ENCODE measurements around the gene TRMT112. TPM values are rescaled to one million over a fixed set of nuclear protein-coding genes. Genes with fewer than 3 reads are reported as not detected.
"Not testable (repeated sequence)": the region's sequence is repeated elsewhere in the genome, so short reads cannot be mapped to it uniquely, and the experiment has no call there.

Gene TRMT112
- polyA plus RNA-seq, 2 donors: 201 to 211 TPM

DNA sequence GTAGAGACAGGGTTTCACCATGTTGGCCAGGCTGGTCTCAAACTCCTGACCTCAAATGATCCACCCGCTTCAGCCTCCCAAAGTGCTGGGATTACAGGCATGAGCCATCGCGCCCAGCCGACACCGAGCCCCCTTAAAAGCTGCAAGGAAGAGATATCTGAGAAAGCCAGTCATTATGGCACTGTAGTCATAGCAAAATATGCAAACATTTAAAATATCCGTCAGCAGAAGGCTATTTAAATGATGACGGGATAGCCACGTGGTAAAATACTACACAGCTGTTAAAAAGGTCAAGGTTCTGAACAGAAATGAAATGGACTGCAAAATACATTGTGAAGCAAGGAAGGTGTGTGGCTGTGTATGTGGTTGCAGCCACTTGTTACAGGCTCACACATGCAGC is 16.2 kb upstream of the TRMT112 start:
- Histone ChIP-seq H3K27ac (ENCODE audit: low read depth in 2 of 2, low read length in 1 of 2) (no peak overlapping the region), H3K27me3 (ENCODE audit: control insufficient read depth in 1 of 2, insufficient read depth in 2 of 2, low read length in 2 of 2) (no peaks in the 10 kb centered on the region), H3K4me1 (ENCODE audit: control insufficient read depth in 2 of 2, insufficient read depth in 2 of 2, low read length in 1 of 2) (peaks cover 0 to 15% of the 10 kb centered on the region in 2 donors), H3K4me3 (ENCODE audit: low read depth in 1 of 2, low read length in 2 of 2) (no peak overlapping the region), H3K36me3 (ENCODE audit: control insufficient read depth in 2 of 2, insufficient read depth in 2 of 2, low read length in 1 of 2) (no peaks in the 10 kb centered on the region), H3K9me3 (ENCODE audit: control insufficient read depth in 2 of 2, insufficient read depth in 1 of 2, low read depth in 1 of 2, low read length in 1 of 2) (no peaks in the 10 kb centered on the region)
- 86 to 88% methylated on average over 8 of the region's 8 CpGs for WGBS, 2 donors

DNA sequence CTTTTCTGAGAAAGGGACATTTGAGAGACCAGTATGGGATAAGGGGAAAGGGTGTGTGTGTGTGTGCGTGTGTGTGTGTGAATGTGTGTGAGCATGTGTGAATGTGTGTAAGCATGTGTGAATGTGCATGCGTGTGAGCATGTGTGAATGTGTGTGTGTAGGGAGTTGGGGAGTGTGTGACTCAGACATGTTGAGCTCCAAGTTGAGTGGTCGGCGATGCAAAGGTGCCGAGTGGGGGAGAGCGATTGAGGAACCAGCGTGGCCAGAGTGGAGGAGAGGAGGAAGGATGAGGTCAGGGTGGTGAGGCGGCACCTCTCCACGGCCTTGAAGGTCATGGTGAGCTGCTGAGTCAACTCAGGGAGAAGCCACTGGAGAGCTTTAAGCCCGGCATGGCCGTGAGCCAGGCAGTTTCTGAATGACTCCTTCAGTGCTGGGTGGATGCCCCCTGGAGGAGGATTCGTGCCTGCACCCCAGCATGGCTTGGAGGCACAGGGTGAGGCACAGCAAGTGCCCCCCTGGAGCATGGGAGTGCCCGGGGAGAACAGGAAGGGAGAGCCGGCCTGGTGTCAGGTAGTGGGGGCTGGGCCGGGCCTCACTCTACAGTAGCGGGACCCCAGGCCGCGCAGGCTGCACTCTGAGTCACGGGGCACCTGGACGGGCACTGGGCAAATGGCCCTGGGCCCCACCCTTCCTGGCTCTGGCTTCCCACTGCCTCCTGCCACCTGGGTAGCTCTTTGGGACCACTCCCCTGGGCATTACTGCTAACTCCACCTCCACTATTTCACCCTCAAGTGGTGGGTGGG is 14.4 kb upstream of the TRMT112 start:
- H3K27ac ChIP-seq (ENCODE audit: low read depth in 2 of 2, low read length in 1 of 2): peak overlapping the region; percentile 78 to 87
- WGBS, 2 donors: 21 to 22% methylated on average over 15 to 20 of the region's 20 CpGs
- H3K4me3 ChIP-seq (ENCODE audit: low read depth in 1 of 2, low read length in 2 of 2): no peak overlapping the region

GRCh38 chr11:64330888-64331287 is 13.5 kb upstream of the TRMT112 start:
- Histone ChIP-seq H3K27me3 (ENCODE audit: control insufficient read depth in 1 of 2, insufficient read depth in 2 of 2, low read length in 2 of 2) (no peaks in the 10 kb centered on the region), H3K4me3 (ENCODE audit: low read depth in 1 of 2, low read length in 2 of 2) (no peak overlapping the region), H3K27ac (ENCODE audit: low read depth in 2 of 2, low read length in 1 of 2) (no peak overlapping the region), H3K36me3 (ENCODE audit: control insufficient read depth in 2 of 2, insufficient read depth in 2 of 2, low read length in 1 of 2) (no peaks in the 10 kb centered on the region), H3K4me1 (ENCODE audit: control insufficient read depth in 2 of 2, insufficient read depth in 2 of 2, low read length in 1 of 2) (peaks cover 0 to 15% of the 10 kb centered on the region in 2 donors), H3K9me3 (ENCODE audit: control insufficient read depth in 2 of 2, insufficient read depth in 1 of 2, low read depth in 1 of 2, low read length in 1 of 2) (no peaks in the 10 kb centered on the region)
- WGBS, 2 donors: 87 to 89% methylated on average over 11 of the region's 11 CpGs

More for the DNA sequence above, 14.4 kb upstream of the TRMT112 start:
- Histone ChIP-seq H3K36me3 (ENCODE audit: control insufficient read depth in 2 of 2, insufficient read depth in 2 of 2, low read length in 1 of 2) (no peaks in the 10 kb centered on the region), H3K4me1 (ENCODE audit: control insufficient read depth in 2 of 2, insufficient read depth in 2 of 2, low read length in 1 of 2) (peaks cover 0 to 15% of the 10 kb centered on the region in 2 donors), H3K9me3 (ENCODE audit: control insufficient read depth in 2 of 2, insufficient read depth in 1 of 2, low read depth in 1 of 2, low read length in 1 of 2) (no peaks in the 10 kb centered on the region), H3K27me3 (ENCODE audit: control insufficient read depth in 1 of 2, insufficient read depth in 2 of 2, low read length in 2 of 2) (no peaks in the 10 kb centered on the region)

DNA sequence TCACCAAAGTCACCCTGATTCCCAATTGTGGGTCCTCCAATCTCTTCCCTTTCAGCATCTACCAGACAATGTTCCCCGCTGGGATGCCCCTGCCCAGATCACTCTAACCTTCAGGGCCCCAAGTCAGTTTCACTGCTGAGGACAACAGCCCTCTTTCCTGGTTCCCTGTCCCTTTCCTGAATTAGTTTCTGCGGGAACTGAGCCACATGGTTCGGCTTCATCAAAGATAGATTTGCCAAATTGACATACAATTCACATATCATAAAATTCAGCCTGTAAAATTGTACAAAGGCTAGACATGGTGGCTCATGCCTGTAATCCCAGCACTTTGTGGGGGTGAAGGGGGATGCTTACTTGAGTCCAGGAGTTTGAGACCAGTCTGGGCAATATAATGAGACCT is 10.6 kb upstream of the TRMT112 start:
- H3K36me3 ChIP-seq (ENCODE audit: control insufficient read depth in 2 of 2, insufficient read depth in 2 of 2, low read length in 1 of 2): peaks cover 0 to 3% of the 10 kb centered on the region in 2 donors
- H3K27ac ChIP-seq (ENCODE audit: low read depth in 2 of 2, low read length in 1 of 2): no peak overlapping the region
- no peaks in the 10 kb centered on the region for H3K9me3 ChIP-seq (ENCODE audit: control insufficient read depth in 2 of 2, insufficient read depth in 1 of 2, low read depth in 1 of 2, low read length in 1 of 2)
- H3K27me3 ChIP-seq (ENCODE audit: control insufficient read depth in 1 of 2, insufficient read depth in 2 of 2, low read length in 2 of 2): no peaks in the 10 kb centered on the region
- WGBS, 2 donors: 72 to 88% methylated on average over 3 of the region's 3 CpGs
- H3K4me1 ChIP-seq (ENCODE audit: control insufficient read depth in 2 of 2, insufficient read depth in 2 of 2, low read length in 1 of 2): peaks cover 0 to 19% of the 10 kb centered on the region in 2 donors
- no peak overlapping the region for H3K4me3 ChIP-seq (ENCODE audit: low read depth in 1 of 2, low read length in 2 of 2)

- Histone ChIP-seq H3K27me3 (ENCODE audit: control insufficient read depth in 1 of 2, insufficient read depth in 2 of 2, low read length in 2 of 2) (no peaks in the 10 kb centered on the region), H3K27ac (ENCODE audit: low read depth in 2 of 2, low read length in 1 of 2) (no peak overlapping the region), H3K9me3 (ENCODE audit: control insufficient read depth in 2 of 2, insufficient read depth in 1 of 2, low read depth in 1 of 2, low read length in 1 of 2) (no peaks in the 10 kb centered on the region), H3K4me3 (ENCODE audit: low read depth in 1 of 2, low read length in 2 of 2) (no peak overlapping the region), H3K4me1 (ENCODE audit: control insufficient read depth in 2 of 2, insufficient read depth in 2 of 2, low read length in 1 of 2) (peaks cover 0 to 24% of the 10 kb centered on the region in 2 donors), H3K36me3 (ENCODE audit: control insufficient read depth in 2 of 2, insufficient read depth in 2 of 2, low read length in 1 of 2) (peaks cover 0 to 9% of the 10 kb centered on the region in 2 donors)
- 83 to 89% methylated on average over 2 of the region's 2 CpGs for WGBS, 2 donors
Measured at GRCh38 chr11:64327375-64327774, 10.0 kb upstream of the TRMT112 start.

DNA sequence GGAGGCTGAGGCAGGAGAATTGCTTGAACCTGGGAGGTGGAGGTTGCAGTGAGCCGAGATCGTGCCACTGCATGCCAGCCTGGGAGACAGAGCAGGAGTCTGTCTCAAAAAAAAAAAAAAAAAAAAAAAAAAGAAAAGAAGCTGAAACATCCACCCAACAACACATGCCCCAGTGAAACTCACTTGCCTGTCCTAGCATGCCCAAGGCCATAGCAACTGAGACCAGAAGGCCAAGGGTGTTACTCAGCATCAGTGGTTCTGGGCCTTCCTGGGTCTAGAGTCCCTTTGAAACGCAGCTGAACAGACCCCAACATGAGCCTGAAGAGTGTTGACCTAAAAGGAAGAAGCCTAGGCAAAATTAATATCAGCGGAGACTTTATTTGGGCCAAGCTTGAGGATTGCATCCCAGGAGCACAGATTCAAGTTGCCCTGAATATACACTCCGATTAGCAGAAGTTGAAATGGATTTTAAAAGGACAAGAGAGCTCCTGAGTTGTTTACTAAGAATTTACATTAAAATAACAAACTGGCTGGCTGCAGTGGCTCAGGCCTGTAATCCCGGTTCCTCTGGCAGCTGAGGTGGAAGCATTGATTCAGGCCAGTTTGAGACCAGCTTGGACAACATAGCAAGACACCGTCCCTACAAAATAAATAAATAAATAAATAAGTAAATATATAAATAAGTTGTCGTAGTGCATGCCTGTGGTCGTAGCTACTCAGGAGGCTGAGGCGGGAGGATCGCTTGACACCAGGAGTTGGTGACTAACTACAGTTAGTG is 7.5 kb upstream of the TRMT112 start:
- H3K4me3 ChIP-seq (ENCODE audit: low read depth in 1 of 2, low read length in 2 of 2): no peak overlapping the region
- H3K36me3 ChIP-seq (ENCODE audit: control insufficient read depth in 2 of 2, insufficient read depth in 2 of 2, low read length in 1 of 2): peaks cover 0 to 14% of the 10 kb centered on the region in 2 donors
- H3K9me3 ChIP-seq (ENCODE audit: control insufficient read depth in 2 of 2, insufficient read depth in 1 of 2, low read depth in 1 of 2, low read length in 1 of 2): no peaks in the 10 kb centered on the region
- peaks cover 0 to 18% of the 10 kb centered on the region in 2 donors for H3K4me1 ChIP-seq (ENCODE audit: control insufficient read depth in 2 of 2, insufficient read depth in 2 of 2, low read length in 1 of 2)
- no peaks in the 10 kb centered on the region for H3K27me3 ChIP-seq (ENCODE audit: control insufficient read depth in 1 of 2, insufficient read depth in 2 of 2, low read length in 2 of 2)
- H3K27ac ChIP-seq (ENCODE audit: low read depth in 2 of 2, low read length in 1 of 2): peak overlapping the region; percentile 87 to 92
- WGBS, 2 donors: 61 to 69% methylated on average over 11 of the region's 11 CpGs

GRCh38 chr11:64323984-64324383 is 6.6 kb upstream of the TRMT112 start:
- Histone ChIP-seq H3K27ac (ENCODE audit: low read depth in 2 of 2, low read length in 1 of 2) (peak overlapping the region; percentile 79 to 92), H3K4me1 (ENCODE audit: control insufficient read depth in 2 of 2, insufficient read depth in 2 of 2, low read length in 1 of 2) (peaks cover 0 to 23% of the 10 kb centered on the region in 2 donors)
- 74% methylated on average over 4 of the region's 4 CpGs for WGBS, 2 donors

DNA sequence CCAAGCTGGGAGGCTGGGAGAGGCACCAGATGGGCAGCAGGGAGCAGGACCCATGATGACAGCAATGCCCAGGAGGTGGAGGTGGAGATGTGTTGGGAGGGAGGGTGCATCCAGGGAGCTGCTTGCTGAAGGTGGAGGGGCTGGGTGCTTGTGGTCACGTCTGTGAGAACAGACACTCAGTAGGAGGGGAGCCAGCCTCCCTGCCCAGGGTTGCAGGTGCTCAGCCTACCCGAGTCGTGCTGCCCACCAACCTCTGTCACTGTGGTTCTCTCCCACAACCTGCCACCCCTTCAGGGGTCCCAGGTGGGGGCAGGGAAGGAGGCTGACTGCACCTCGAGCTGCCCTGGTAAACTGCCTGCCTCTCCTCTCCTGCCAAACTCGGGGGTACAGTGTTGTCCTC is 6.0 kb upstream of the TRMT112 start:
- Histone ChIP-seq H3K9me3 (ENCODE audit: control insufficient read depth in 2 of 2, insufficient read depth in 1 of 2, low read depth in 1 of 2, low read length in 1 of 2) (no peaks in the 10 kb centered on the region), H3K4me1 (ENCODE audit: control insufficient read depth in 2 of 2, insufficient read depth in 2 of 2, low read length in 1 of 2) (peaks cover 0 to 26% of the 10 kb centered on the region in 2 donors), H3K27me3 (ENCODE audit: control insufficient read depth in 1 of 2, insufficient read depth in 2 of 2, low read length in 2 of 2) (no peaks in the 10 kb centered on the region), H3K4me3 (ENCODE audit: low read depth in 1 of 2, low read length in 2 of 2) (no peak overlapping the region), H3K27ac (ENCODE audit: low read depth in 2 of 2, low read length in 1 of 2) (peak overlapping the region; percentile 79 to 92), H3K36me3 (ENCODE audit: control insufficient read depth in 2 of 2, insufficient read depth in 2 of 2, low read length in 1 of 2) (peaks cover 0 to 14% of the 10 kb centered on the region in 2 donors)
- WGBS, 2 donors: 49 to 57% methylated on average over 4 to 5 of the region's 5 CpGs

More at GRCh38 chr11:64323984-64324383, 6.6 kb upstream of the TRMT112 start:
- not testable (repeated sequence) for H3K27me3 ChIP-seq (ENCODE audit: control insufficient read depth in 1 of 2, insufficient read depth in 2 of 2, low read length in 2 of 2); H3K9me3 ChIP-seq (ENCODE audit: control insufficient read depth in 2 of 2, insufficient read depth in 1 of 2, low read depth in 1 of 2, low read length in 1 of 2); H3K4me3 ChIP-seq (ENCODE audit: low read depth in 1 of 2, low read length in 2 of 2)
- peaks cover 0 to 14% of the 10 kb centered on the region in 2 donors for H3K36me3 ChIP-seq (ENCODE audit: control insufficient read depth in 2 of 2, insufficient read depth in 2 of 2, low read length in 1 of 2)

DNA sequence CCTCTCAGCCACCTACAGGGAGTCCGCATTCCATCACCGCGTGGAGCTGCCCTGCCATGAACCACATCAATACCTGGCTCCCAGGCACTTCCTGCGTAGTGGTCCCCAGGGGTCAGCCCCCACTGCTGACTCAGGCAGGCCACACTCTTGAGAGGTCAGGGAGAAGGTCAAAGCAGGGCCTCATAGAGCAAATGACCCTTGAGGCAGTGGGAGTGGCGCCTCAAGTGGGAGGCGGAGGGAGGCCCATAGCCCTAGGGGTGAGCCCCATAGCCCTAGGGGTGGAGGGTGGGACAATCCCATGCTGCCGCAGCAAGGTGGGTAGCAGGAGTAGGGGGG is 5.5 kb upstream of the TRMT112 start:
- Histone ChIP-seq H3K27me3 (ENCODE audit: control insufficient read depth in 1 of 2, insufficient read depth in 2 of 2, low read length in 2 of 2) (no peaks in the 10 kb centered on the region), H3K4me3 (ENCODE audit: low read depth in 1 of 2, low read length in 2 of 2) (no peak overlapping the region), H3K36me3 (ENCODE audit: control insufficient read depth in 2 of 2, insufficient read depth in 2 of 2, low read length in 1 of 2) (peaks cover 0 to 14% of the 10 kb centered on the region in 2 donors), H3K4me1 (ENCODE audit: control insufficient read depth in 2 of 2, insufficient read depth in 2 of 2, low read length in 1 of 2) (peaks cover 0 to 26% of the 10 kb centered on the region in 2 donors), H3K27ac (ENCODE audit: low read depth in 2 of 2, low read length in 1 of 2) (no peak overlapping the region), H3K9me3 (ENCODE audit: control insufficient read depth in 2 of 2, insufficient read depth in 1 of 2, low read depth in 1 of 2, low read length in 1 of 2) (no peaks in the 10 kb centered on the region)
- WGBS, 2 donors: 66 to 77% methylated on average over 7 of the region's 7 CpGs
